Sigmoid colon (tissue), 7 donors: ENCODE measurements around the gene CUX1. TPM values are rescaled to one million over a fixed set of nuclear protein-coding genes. Genes with fewer than 3 reads are reported as not detected.

Source experiments
- DNase-seq: peaks from one replicate; pipeline ENCODE4 v3.0.0-alpha.2; 2019
- H3K27ac ChIP-seq, 4 donors: fragments of 200-600 bp; sonication (generic); one replicate each; pipeline ENCODE4 v1.5.1; 2016 to 2019; ENCODE audit warnings: mild to moderate bottlenecking in 1 of 4
- H3K27me3 ChIP-seq, 3 donors: fragments of 200-600 bp; sonication (generic); one replicate each; pipeline ENCODE4 v1.5.1; 2019; ENCODE audit warnings: mild to moderate bottlenecking in 1 of 3
- H3K36me3 ChIP-seq, 4 donors: fragments of 200-600 bp; sonication (generic); one replicate each; pipeline ENCODE4 v1.5.1; 2016 to 2019
- H3K4me1 ChIP-seq, 4 donors: fragments of 200-600 bp; sonication (generic); one replicate each; pipeline ENCODE4 v1.5.1; 2017 to 2019
- H3K4me3 ChIP-seq, 4 donors: fragments of 200-600 bp; sonication (generic); one replicate each; pipeline ENCODE4 v1.5.1; 2017 to 2019; ENCODE audit warnings: mild to moderate bottlenecking in 2 of 4, moderate library complexity in 1 of 4
- H3K9me3 ChIP-seq, 4 donors: fragments of 200-600 bp in 3 of 4; sonication (generic) in 3 of 4; one replicate each; pipeline versions ENCODE4 v1.5.1 to v1.6.1; 2013 to 2019
- EP300 ChIP-seq, 4 donors: sonication (generic); formaldehyde crosslinking; IDR thresholded peaks; one replicate each; pipeline ENCODE4 v1.6.1; 2017; ENCODE audit warnings: antibody characterized with exemption in 4 of 4
- POLR2A ChIP-seq, 2 donors: fragments of 450-650 bp; IDR thresholded peaks; one replicate each; pipeline ENCODE4 v1.6.1; 2016; ENCODE audit warnings: antibody characterized with exemption in 2 of 2, mild to moderate bottlenecking in 2 of 2, moderate library complexity in 2 of 2
- POLR2AphosphoS5 ChIP-seq, 4 donors: sonication (generic); formaldehyde crosslinking; IDR thresholded peaks; one replicate each; pipeline ENCODE4 v1.6.1; 2017; ENCODE audit warnings: antibody characterized with exemption in 4 of 4
- WGBS, 2 donors: extraction: QIAGEN DNeasy Blood & Tissue Kit; methylation state at CpG; one replicate each; pipeline ENCODE4 v1.1.7; 2013; 5-methylcytosine and 5-hydroxymethylcytosine counted together
- intact Hi-C: fragments of 100-400 bp; cut with DNase I; formaldehyde crosslinking; loops from one replicate; pipeline ENCODE4 v1.15.1; 2023
- polyA plus RNA-seq, 3 donors: library from polyadenylated mRNA; stranded (reverse); fragments of 200-250 nt; gene quantifications; one replicate each; pipeline ENCODE4 v1.2.3, GENCODE V29; 2013
- total RNA-seq, 4 donors: library from RNA; depleted of rRNA; stranded (reverse); fragments of >200 nt; gene quantifications; one replicate each; pipeline ENCODE4 v1.1.0, GENCODE V29; 2016
- TF ChIP-seq, protein P1 (sequence below), 4 experiments: fragments of 450-650 bp in 3 of 4; fragments of 200-600 bp in 1 of 4; IDR thresholded peaks; one replicate each; pipeline ENCODE4 v1.5.1; 2016 to 2019; ENCODE audit warnings: antibody characterized with exemption in 4 of 4, mild to moderate bottlenecking in 3 of 4, moderate library complexity in 2 of 4
- donor health status: healthy with polysubstance abuse.
- donor health status: Bipolar disorder and iron deficiency.
- donor health status: healthy.

The CUX1 gene
- total and polyA plus RNA-seq, 7 donors = 46.7 to 127 (median 49.9) TPM

DNA sequence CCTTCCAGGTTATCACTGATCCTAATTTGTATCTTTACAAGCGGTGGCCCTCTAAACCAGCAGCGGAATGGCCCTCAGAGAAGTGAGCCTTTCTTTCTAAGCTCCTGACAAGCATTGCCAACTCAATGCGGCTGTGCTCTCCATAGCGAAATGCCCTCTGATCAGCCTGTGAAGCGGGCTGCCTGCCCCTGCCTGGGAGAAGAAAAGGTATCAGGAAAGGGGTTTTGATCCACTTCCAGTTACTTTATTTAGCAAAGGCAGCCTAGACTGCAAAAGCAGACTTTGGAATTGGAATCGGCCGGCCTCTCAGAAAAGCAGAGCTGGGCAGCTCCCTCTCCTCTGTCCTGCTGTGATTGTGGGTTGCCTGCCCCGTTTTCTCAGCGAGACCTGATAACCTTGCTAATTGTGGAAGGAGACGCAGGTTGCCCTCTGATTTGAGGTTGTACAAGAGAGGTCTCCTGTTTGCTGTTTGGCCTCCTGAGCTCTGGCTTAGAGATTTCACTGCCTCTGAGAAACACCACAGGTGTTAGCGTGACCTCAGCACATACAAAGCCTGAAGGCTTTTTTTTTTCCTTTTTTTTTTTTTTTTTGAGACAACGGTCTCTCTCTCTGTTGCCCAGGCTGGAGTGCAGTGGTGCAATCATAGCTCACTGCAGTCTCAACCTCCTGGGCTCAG, 415.3 kb downstream of the CUX1 start:
- no peaks in the 10 kb centered on the region for H3K27me3 ChIP-seq
- 93 to 95% methylated on average over 12 of the region's 12 CpGs for WGBS, 2 donors
- no peak for DNase-seq
- H3K9me3 ChIP-seq = no peaks in the 10 kb centered on the region
- H3K36me3 ChIP-seq = peaks cover 0 to 61% (median 20%) of the 10 kb centered on the region in 4 donors
- intact Hi-C loops = no loop called here
- H3K4me3 ChIP-seq = no peak overlapping the region
- H3K27ac ChIP-seq = no peak overlapping the region
- peaks cover 0 to 7% (median 0%) of the 10 kb centered on the region in 4 donors for H3K4me1 ChIP-seq
- TF ChIP-seq, protein P1, sequence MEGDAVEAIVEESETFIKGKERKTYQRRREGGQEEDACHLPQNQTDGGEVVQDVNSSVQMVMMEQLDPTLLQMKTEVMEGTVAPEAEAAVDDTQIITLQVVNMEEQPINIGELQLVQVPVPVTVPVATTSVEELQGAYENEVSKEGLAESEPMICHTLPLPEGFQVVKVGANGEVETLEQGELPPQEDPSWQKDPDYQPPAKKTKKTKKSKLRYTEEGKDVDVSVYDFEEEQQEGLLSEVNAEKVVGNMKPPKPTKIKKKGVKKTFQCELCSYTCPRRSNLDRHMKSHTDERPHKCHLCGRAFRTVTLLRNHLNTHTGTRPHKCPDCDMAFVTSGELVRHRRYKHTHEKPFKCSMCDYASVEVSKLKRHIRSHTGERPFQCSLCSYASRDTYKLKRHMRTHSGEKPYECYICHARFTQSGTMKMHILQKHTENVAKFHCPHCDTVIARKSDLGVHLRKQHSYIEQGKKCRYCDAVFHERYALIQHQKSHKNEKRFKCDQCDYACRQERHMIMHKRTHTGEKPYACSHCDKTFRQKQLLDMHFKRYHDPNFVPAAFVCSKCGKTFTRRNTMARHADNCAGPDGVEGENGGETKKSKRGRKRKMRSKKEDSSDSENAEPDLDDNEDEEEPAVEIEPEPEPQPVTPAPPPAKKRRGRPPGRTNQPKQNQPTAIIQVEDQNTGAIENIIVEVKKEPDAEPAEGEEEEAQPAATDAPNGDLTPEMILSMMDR (IDR thresholded peaks at IDR 0.05) = no peak
- TF ChIP-seq POLR2AphosphoS5 (IDR thresholded peaks at IDR 0.05) (no peak), EP300 (IDR thresholded peaks at IDR 0.05) (no peak), POLR2A (IDR thresholded peaks at IDR 0.05) (no peak)

DNA sequence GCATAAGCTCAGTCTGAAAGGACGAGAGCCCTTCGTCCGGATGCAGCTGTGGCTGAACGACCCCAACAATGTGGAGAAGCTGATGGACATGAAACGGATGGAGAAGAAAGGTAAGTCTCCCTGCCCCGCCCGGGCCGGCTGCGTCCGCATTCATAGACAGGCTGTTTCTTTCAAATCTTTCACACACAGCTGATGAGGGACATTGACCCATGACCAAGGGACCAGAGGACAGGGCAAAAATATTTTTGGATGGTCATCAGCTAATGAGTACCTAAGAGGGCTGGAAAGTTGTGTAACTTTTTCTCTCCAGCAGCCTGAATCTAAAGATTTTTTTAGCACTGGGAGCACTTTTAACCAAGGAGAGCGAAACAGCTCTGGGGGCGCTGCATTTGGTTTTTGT, 416.7 kb downstream of the CUX1 start:
- Histone ChIP-seq H3K4me3 (no peak overlapping the region), H3K9me3 (no peaks in the 10 kb centered on the region), H3K27me3 (no peaks in the 10 kb centered on the region), H3K36me3 (peaks cover 5 to 55% (median 14%) of the 10 kb centered on the region in 4 donors), H3K4me1 (peaks cover 0 to 7% (median 0%) of the 10 kb centered on the region in 4 donors), H3K27ac (no peak overlapping the region)
- DNase-seq = no peak
- intact Hi-C loops = no loop called here
- WGBS, 2 donors = 95 to 97% methylated on average over 12 of the region's 12 CpGs
- TF ChIP-seq, protein P1 (IDR thresholded peaks at IDR 0.05) = no peak
- TF ChIP-seq POLR2A (IDR thresholded peaks at IDR 0.05) = no peak
- TF ChIP-seq EP300 (IDR thresholded peaks at IDR 0.05) = no peak
- no peak for TF ChIP-seq POLR2AphosphoS5 (IDR thresholded peaks at IDR 0.05)

DNA sequence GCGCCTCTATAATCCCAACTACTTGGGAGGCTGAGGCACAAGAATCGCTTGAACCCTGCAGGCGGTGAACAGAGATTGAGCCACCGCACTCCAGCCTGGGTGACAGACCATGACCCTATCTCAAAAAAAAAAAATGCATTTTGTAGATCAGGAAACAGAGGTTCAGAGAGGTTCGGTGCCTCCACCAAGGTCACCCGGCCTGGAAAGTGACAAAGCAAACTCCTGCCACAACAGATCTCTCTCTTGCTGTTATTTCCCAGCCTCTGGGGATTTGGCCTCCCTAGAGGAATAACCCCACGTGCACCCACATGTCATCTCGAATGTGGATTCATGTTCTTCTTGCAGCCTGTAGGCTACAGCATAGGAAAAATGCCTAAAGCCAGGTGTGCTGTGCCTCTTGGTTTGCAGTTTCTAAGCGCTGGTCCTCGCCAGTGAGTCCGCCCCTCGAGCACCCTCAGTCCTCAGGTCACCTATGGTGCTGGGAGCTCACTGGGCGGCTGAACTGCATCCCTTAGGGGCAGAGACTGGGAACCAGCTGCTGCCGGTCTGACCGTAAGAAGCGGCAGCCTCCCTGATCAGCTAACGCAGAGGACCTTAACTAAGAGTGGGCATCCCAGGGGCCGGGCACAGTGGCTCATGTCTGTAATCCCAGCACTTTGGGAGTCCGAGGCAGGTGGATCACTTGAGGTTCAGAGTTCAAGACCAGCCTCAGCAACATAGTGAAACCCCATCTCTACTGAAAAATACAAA, 417.6 kb downstream of the CUX1 start:
- intact Hi-C loops = no loop called here
- no peak overlapping the region for H3K27ac ChIP-seq
- TF ChIP-seq EP300 (IDR thresholded peaks at IDR 0.05) (no peak), POLR2A (IDR thresholded peaks at IDR 0.05) (no peak), POLR2AphosphoS5 (IDR thresholded peaks at IDR 0.05) (no peak)
- TF ChIP-seq, protein P1 (IDR thresholded peaks at IDR 0.05) = no peak
- WGBS, 2 donors = 94 to 96% methylated on average over 19 of the region's 19 CpGs
- no peak for DNase-seq
- peaks cover 0 to 7% (median 0%) of the 10 kb centered on the region in 4 donors for H3K4me1 ChIP-seq
- no peaks in the 10 kb centered on the region for H3K9me3 ChIP-seq
- no peaks in the 10 kb centered on the region for H3K27me3 ChIP-seq
- no peak overlapping the region for H3K4me3 ChIP-seq
- peaks cover 10 to 55% (median 22%) of the 10 kb centered on the region in 4 donors for H3K36me3 ChIP-seq

DNA sequence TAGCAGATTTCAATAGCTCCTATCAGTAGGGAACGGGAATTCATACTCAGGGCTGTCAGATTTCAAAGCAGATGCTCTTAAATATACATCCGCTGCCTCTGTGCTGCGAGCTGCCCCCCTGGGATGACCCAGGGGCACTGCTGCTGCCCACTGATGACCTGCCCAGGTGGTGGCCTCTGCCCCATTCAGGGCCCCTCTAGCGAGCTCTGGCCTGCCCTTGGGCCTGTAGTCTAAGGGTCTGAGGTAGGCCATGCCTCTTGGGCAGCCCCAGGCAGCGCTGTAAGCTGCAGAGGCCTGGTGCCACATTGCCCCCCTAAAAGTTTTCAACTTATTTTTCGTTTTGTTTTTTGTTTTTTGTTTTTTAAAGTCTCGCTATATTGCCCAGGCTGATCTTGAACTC, 418.7 kb downstream of the CUX1 start:
- H3K9me3 ChIP-seq = no peaks in the 10 kb centered on the region
- no peak overlapping the region for H3K27ac ChIP-seq
- intact Hi-C loops = loop anchor here (1.0 to 2.0 kb wide), 2 partner anchors 421 to 548 kb away; no protein-coding TSS in a partner anchor
- no peaks in the 10 kb centered on the region for H3K27me3 ChIP-seq
- no peak overlapping the region for H3K4me3 ChIP-seq
- no peak for DNase-seq
- peaks cover 0 to 7% (median 0%) of the 10 kb centered on the region in 4 donors for H3K4me1 ChIP-seq
- WGBS, 2 donors = 94% methylated on average over 7 of the region's 7 CpGs
- H3K36me3 ChIP-seq = peaks cover 10 to 57% (median 24%) of the 10 kb centered on the region in 4 donors
- TF ChIP-seq POLR2AphosphoS5 (IDR thresholded peaks at IDR 0.05) = no peak
- TF ChIP-seq, protein P1 (IDR thresholded peaks at IDR 0.05) = no peak
- TF ChIP-seq EP300 (IDR thresholded peaks at IDR 0.05) = no peak
- no peak for TF ChIP-seq POLR2A (IDR thresholded peaks at IDR 0.05)
